LNCAP (cell line): ENCODE results near the gene LRRC4.

Experiments used
- CTCF ChIP-seq: fragments of 450-650 bp; IDR thresholded peaks from 2 replicates; pipeline ENCODE4 v1.5.1; 2017; ENCODE audit warnings: mild to moderate bottlenecking

The LRRC4 gene

GRCh38 chr7:128074736-128075135 is 43.5 kb upstream of the LRRC4 start:
- TF ChIP-seq CTCF = no peak

- no peak for TF ChIP-seq CTCF
Measured at GRCh38 chr7:128074336-128074735, 43.1 kb upstream of the LRRC4 start.

- TF ChIP-seq CTCF = no peak
Measured at GRCh38 chr7:128073671-128074310, 42.6 kb upstream of the LRRC4 start.

GRCh38 chr7:128071801-128072200 is 40.6 kb upstream of the LRRC4 start:
- no peak for TF ChIP-seq CTCF

GRCh38 chr7:128071376-128071775 is 40.1 kb upstream of the LRRC4 start:
- no peak for TF ChIP-seq CTCF

- TF ChIP-seq CTCF = no peak
Measured at GRCh38 chr7:128069373-128070364, 38.4 kb upstream of the LRRC4 start.

- no peak for TF ChIP-seq CTCF
Measured at GRCh38 chr7:128068785-128069184, 37.5 kb upstream of the LRRC4 start.
